Endodermal cell (in vitro differentiated cells): ENCODE measurements around the gene TMEM50A. TPM values are rescaled to one million over a fixed set of nuclear protein-coding genes. Genes with fewer than 3 reads are reported as not detected.

Source experiments
- DNase-seq: peaks from one replicate; pipeline ENCODE4 v3.0.0-alpha.2; 2017
- H3K27ac ChIP-seq: 2 replicates; pipeline ENCODE4 v1.5.1; 2013; ENCODE audit warnings: mild to moderate bottlenecking, low read depth, low read length, moderate library complexity
- H3K27me3 ChIP-seq: 2 replicates; pipeline ENCODE4 v1.6.1; 2013; ENCODE audit warnings: mild to moderate bottlenecking, low read length, moderate library complexity; ENCODE audit not compliant: insufficient read depth, control insufficient read depth, poor library complexity, severe bottlenecking
- H3K36me3 ChIP-seq: 2 replicates; pipeline ENCODE4 v1.7.0; 2013; ENCODE audit warnings: mild to moderate bottlenecking, low read length, moderate library complexity; ENCODE audit not compliant: control insufficient read depth, insufficient read depth
- H3K4me1 ChIP-seq: one replicate; pipeline ENCODE4 v1.7.0; 2013; ENCODE audit warnings: low read length; ENCODE audit not compliant: control insufficient read depth, insufficient read depth
- H3K4me3 ChIP-seq: 2 replicates; pipeline ENCODE4 v1.5.1; 2013; ENCODE audit warnings: mild to moderate bottlenecking, low read length, moderate library complexity
- H3K9ac ChIP-seq: 2 replicates; pipeline ENCODE4 v1.6.1; 2013; ENCODE audit warnings: mild to moderate bottlenecking, low read length, moderate library complexity; ENCODE audit not compliant: poor library complexity, severe bottlenecking; ENCODE audit errors: extremely low read depth
- H3K9me3 ChIP-seq: 2 replicates; pipeline ENCODE4 v1.6.1; 2013; ENCODE audit warnings: mild to moderate bottlenecking, low read length, moderate library complexity; ENCODE audit not compliant: control insufficient read depth
- H3K27ac Mint-ChIP-seq: 2 replicates; pipeline ENCODE4 v1.8.0; 2020; ENCODE audit warnings: mixed read lengths
- H3K27me3 Mint-ChIP-seq: 2 replicates; pipeline ENCODE4 v1.8.0; 2021; ENCODE audit warnings: mild to moderate bottlenecking, mixed read lengths; ENCODE audit not compliant: insufficient read depth
- H3K36me3 Mint-ChIP-seq: 2 replicates; pipeline ENCODE4 v1.8.0; 2020; ENCODE audit warnings: low read depth, mixed read lengths
- H3K4me1 Mint-ChIP-seq: 2 replicates; pipeline ENCODE4 v1.8.0; 2020; ENCODE audit warnings: mixed read lengths
- H3K4me3 Mint-ChIP-seq: 2 replicates; pipeline ENCODE4 v1.8.0; 2020; ENCODE audit warnings: mild to moderate bottlenecking, moderate library complexity, mixed read lengths
- H3K9me3 Mint-ChIP-seq: 2 replicates; pipeline ENCODE4 v1.8.0; 2020; ENCODE audit warnings: mild to moderate bottlenecking, mixed read lengths
- CTCF ChIP-seq: fragments of 200-600 bp; sonication (generic); conservative IDR thresholded peaks from 2 replicates; pipeline ENCODE4 v1.5.0; 2021; ENCODE audit warnings: antibody characterized with exemption, mild to moderate bottlenecking
- WGBS, 2 experiments: methylation state at CpG; one replicate each; pipeline versions ENCODE4 v1.1.5 to v1.1.7; 2013; ENCODE audit warnings: missing lambda C conversion rate in 2 of 2, mixed read lengths in 1 of 2; ENCODE audit not compliant: insufficient coverage in 1 of 2, insufficient read length in 1 of 2; 5-methylcytosine and 5-hydroxymethylcytosine counted together
- total RNA-seq, 2 donors: library from RNA; stranded (reverse); fragmentation: NEBNext Ultra II Directional in 1 of 2; extraction: Animal tissue kit (Norgen Biotek cat#: 25700) in 1 of 2; gene quantifications; 2 replicates in 1 of 2; 3 replicates in 1 of 2; pipeline ENCODE4 v1.2.1, GENCODE V29; 2021

The TMEM50A gene
- total RNA-seq, 2 donors from 2014 or later = 95.8 to 99.3 TPM

DNA sequence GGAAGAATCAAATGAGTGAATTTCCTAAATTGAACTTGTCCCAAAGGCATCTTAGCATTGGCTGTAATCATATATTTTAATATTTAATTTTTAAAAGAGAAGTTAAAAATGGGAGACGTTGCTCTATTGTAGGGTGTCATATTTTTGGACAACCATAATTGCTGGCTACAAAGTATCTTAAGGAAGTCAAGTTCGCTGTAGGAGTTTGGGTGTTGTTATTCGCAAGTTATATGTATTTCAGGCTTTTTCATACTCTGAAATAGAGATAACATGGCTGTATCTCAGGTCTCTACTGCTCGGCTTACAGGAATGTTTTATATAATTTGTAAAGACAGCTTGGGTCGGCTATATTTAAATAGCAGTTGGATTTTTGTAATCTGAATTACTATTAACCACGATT is 852 bp downstream of the TMEM50A start:
- TF ChIP-seq CTCF = no peak
- Histone ChIP-seq H3K27me3 (no peaks in the 10 kb centered on the region), H3K4me3 (peak overlapping the region; percentile 100), H3K9me3 (no peaks in the 10 kb centered on the region), H3K9ac (peak overlapping the region; percentile 69), H3K36me3 (peaks cover 25% of the 10 kb centered on the region), H3K4me1 (no peaks in the 10 kb centered on the region), H3K27ac (no peak overlapping the region)
- Mint-ChIP-seq H3K4me3 (peak overlapping the region; percentile 80), H3K36me3 (peaks cover 24% of the 10 kb centered on the region), H3K9me3 (no peaks in the 10 kb centered on the region), H3K4me1 (peaks cover 10% of the 10 kb centered on the region), H3K27me3 (no peaks in the 10 kb centered on the region), H3K27ac (peak overlapping the region; percentile 93)
- DNase-seq = no peak
- WGBS, 2 experiments = 16 to 21% methylated on average over 6 of the region's 6 CpGs

DNA sequence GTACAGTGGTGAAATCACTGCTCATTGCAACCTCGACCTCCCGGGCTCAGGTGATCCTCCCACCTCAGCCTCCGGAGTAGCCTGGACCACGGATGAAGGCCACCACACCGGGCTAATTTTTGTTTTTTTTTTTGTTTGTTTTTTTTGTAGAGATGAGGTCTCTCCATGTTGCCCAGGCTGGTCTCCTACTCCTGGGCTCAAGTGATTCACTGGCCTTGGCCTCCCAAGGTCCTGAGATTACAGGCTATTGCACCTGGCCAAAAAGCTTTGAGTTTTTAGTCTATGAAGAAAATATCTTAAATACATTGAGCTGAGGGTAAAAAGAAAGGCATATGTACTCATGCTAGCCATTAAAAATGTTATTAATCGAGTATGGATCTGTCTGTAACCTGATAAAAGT is 3.6 kb downstream of the TMEM50A start:
- WGBS, 2 experiments = 76 to 78% methylated on average over 6 of the region's 6 CpGs
- peaks cover 46% of the 10 kb centered on the region for H3K36me3 Mint-ChIP-seq
- no peak for TF ChIP-seq CTCF

DNA sequence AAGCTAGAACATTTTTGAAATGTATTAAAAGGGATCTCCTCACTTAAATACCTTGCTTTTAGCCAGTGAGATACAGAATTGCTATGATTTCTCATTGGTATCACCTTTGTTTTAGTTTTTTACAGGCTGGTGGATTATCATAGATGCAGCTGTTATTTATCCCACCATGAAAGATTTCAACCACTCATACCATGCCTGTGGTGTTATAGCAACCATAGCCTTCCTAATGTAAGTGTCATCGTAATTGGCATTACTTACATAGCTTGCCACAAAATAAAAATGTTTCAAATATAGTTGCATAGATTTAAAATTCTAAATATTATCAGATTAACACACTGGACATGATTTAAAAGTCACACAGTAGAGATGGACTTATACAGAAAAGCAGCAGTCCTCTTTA is 4.7 kb downstream of the TMEM50A start:
- TF ChIP-seq CTCF = no peak
- Histone ChIP-seq H3K27me3 (no peaks in the 10 kb centered on the region), H3K9me3 (no peaks in the 10 kb centered on the region), H3K27ac (no peak overlapping the region), H3K36me3 (peaks cover 52% of the 10 kb centered on the region), H3K4me3 (no peak overlapping the region), H3K9ac (no peak overlapping the region), H3K4me1 (no peaks in the 10 kb centered on the region)
- no peaks in the 10 kb centered on the region for H3K9me3 Mint-ChIP-seq
- WGBS, 2 experiments = 100% methylated on average over 1 of the region's 1 CpG; no CpG with 5 or more reads in 1 of the 2 experiments
- H3K4me3 Mint-ChIP-seq = no peak overlapping the region
- peaks cover 56% of the 10 kb centered on the region for H3K36me3 Mint-ChIP-seq
- no peak overlapping the region for H3K27ac Mint-ChIP-seq
- no peak for DNase-seq
- no peaks in the 10 kb centered on the region for H3K27me3 Mint-ChIP-seq
- H3K4me1 Mint-ChIP-seq = peaks cover 9% of the 10 kb centered on the region

More for the DNA sequence above, 3.6 kb downstream of the TMEM50A start:
- no peaks in the 10 kb centered on the region for H3K27me3 Mint-ChIP-seq
- Histone ChIP-seq H3K27me3 (no peaks in the 10 kb centered on the region), H3K9me3 (no peaks in the 10 kb centered on the region), H3K36me3 (peaks cover 43% of the 10 kb centered on the region), H3K9ac (no peak overlapping the region), H3K4me3 (no peak overlapping the region), H3K4me1 (no peaks in the 10 kb centered on the region), H3K27ac (no peak overlapping the region)
- no peak overlapping the region for H3K4me3 Mint-ChIP-seq
- peaks cover 9% of the 10 kb centered on the region for H3K4me1 Mint-ChIP-seq
- no peaks in the 10 kb centered on the region for H3K9me3 Mint-ChIP-seq
- DNase-seq = no peak
- H3K27ac Mint-ChIP-seq = no peak overlapping the region
